ENCODE data around the gene SCGN.

- no peak for TF ChIP-seq POLR2A (IDR thresholded peaks at IDR 0.05)
- TF ChIP-seq CTCF (IDR thresholded peaks at IDR 0.05) = no peak
These were observed 19.6 kb downstream of the SCGN start for GRCh38 chr6:25671652-25672051.

Data from upper lobe of left lung (tissue), 4 donors.